Measurements from ENCODE around the gene MYO18B. TPM values are rescaled to one million over a fixed set of nuclear protein-coding genes. Genes with fewer than 3 reads are reported as not detected.

MYO18B gene
- total RNA-seq, 2 experiments from 2014 or later: 1.6 to 1.8 TPM

DNA sequence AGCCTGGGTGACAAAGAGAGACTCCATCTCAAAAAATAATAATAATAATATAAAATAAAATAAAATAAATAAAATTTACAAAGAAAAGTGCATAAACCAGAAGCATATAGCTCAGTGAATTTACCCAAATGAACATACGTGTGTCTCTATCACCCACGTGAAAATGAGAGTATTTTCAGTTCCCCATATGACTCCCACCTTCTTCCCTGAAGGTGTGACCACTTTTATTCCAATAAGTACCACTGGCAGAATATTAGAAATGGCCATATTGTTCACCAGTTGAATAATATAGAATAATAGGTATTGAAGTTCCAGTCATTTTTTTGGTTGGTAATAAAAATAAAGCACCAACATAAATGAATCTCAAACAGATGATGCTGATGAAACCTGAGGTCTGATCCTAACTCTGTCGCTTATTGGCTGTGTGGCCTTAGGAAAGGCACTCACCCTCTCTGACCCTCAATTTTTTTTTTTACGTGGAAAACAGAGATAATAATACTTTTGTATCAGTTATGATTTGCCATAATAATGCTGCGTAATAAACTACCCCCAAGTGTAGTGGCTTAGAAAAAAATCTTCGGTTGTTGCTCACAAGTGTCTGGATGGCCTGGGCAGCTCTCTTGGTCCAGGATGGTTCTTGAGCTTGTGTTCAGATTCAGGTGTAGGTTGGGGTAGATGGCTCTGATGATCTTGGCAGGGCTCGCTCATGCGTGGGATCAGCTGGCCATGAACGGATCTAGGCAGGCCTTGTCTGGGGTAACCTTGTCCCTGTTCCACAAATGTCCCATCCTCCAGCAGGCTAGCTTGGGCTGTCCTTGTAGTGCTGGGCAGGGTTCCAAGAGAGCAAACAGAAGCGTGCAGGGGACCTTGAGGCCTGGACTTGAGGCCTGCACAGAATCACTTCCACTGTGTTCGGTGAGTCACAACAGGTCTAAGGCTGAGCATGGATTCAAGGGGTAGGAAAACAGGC, 88.1 kb downstream of the MYO18B start:
- CTCF ChIA-PET: no interaction called here
- ATAC-seq: no peak
- intact Hi-C loops (cut with micrococcal nuclease): no loop called here
- H3K4me3 Mint-ChIP-seq: no peak overlapping the region
- no peaks in the 10 kb centered on the region for H3K36me3 Mint-ChIP-seq (ENCODE audit: low read depth)
- TF ChIP-seq, protein P1, sequence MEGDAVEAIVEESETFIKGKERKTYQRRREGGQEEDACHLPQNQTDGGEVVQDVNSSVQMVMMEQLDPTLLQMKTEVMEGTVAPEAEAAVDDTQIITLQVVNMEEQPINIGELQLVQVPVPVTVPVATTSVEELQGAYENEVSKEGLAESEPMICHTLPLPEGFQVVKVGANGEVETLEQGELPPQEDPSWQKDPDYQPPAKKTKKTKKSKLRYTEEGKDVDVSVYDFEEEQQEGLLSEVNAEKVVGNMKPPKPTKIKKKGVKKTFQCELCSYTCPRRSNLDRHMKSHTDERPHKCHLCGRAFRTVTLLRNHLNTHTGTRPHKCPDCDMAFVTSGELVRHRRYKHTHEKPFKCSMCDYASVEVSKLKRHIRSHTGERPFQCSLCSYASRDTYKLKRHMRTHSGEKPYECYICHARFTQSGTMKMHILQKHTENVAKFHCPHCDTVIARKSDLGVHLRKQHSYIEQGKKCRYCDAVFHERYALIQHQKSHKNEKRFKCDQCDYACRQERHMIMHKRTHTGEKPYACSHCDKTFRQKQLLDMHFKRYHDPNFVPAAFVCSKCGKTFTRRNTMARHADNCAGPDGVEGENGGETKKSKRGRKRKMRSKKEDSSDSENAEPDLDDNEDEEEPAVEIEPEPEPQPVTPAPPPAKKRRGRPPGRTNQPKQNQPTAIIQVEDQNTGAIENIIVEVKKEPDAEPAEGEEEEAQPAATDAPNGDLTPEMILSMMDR (IDR thresholded peaks at IDR 0.05): no peak
- H3K9me3 Mint-ChIP-seq: no peaks in the 10 kb centered on the region
- H3K27ac Mint-ChIP-seq: no peak overlapping the region
- no peaks in the 10 kb centered on the region for H3K27me3 Mint-ChIP-seq
- POLR2A ChIA-PET: no interaction called here
- DNase-seq: no peak
- no peaks in the 10 kb centered on the region for H3K4me1 Mint-ChIP-seq (ENCODE audit: low read depth)

DNA sequence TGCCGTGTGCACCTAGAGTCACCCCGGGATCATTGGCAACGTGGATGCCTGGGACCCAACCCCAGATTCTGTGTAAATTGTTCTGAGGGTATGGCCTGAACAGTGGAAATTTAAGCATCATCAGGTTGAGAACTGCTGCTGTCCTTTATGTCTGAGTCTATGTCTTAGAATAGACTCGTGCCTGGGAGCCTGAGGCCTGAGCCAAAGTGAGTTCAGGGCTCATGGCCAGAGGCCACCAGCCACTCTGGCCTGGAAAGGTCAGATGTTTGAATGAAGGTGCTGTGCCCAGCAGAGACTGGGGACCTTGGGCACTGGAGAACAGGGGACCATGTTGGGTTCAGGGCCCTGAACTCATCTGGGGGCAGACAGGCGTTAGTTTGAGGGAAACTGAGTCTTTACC, 91.1 kb downstream of the MYO18B start:
- ChIA-PET CTCF (no interaction called here), POLR2A (no interaction called here)
- intact Hi-C loops (cut with micrococcal nuclease): no loop called here
- Mint-ChIP-seq H3K27me3 (no peaks in the 10 kb centered on the region), H3K4me3 (no peak overlapping the region), H3K36me3 (ENCODE audit: low read depth) (no peaks in the 10 kb centered on the region), H3K4me1 (ENCODE audit: low read depth) (no peaks in the 10 kb centered on the region), H3K27ac (no peak overlapping the region), H3K9me3 (no peaks in the 10 kb centered on the region)
- TF ChIP-seq, protein P1 (IDR thresholded peaks at IDR 0.05): no peak
- no peak for ATAC-seq
- DNase-seq: no peak

DNA sequence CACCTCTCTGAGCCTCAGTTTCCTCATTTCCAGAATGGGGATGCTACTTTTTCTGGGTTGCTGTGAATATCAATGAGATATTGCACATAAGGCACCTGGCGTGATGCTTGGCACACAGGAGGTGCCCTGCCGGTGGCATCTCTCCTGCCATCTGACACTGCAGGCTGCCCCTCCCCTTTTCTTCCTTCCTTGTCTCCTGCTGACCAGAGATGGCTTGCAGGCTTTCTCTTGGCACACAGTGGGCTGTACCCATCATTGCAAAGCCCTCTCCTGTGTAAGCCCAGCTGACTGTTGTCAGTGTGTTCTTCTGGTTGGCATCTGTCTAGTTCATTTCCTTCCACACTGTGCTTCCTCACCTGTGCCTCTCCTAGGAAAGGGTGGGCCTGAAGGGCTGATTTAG, 91.7 kb downstream of the MYO18B start:
- ChIA-PET POLR2A (no interaction called here), CTCF (no interaction called here)
- Mint-ChIP-seq H3K4me1 (ENCODE audit: low read depth) (no peaks in the 10 kb centered on the region), H3K27ac (no peak overlapping the region), H3K4me3 (no peak overlapping the region), H3K9me3 (no peaks in the 10 kb centered on the region), H3K36me3 (ENCODE audit: low read depth) (no peaks in the 10 kb centered on the region), H3K27me3 (no peaks in the 10 kb centered on the region)
- DNase-seq: no peak
- intact Hi-C loops (cut with micrococcal nuclease): no loop called here
- ATAC-seq: no peak
- TF ChIP-seq, protein P1 (IDR thresholded peaks at IDR 0.05): no peak

DNA sequence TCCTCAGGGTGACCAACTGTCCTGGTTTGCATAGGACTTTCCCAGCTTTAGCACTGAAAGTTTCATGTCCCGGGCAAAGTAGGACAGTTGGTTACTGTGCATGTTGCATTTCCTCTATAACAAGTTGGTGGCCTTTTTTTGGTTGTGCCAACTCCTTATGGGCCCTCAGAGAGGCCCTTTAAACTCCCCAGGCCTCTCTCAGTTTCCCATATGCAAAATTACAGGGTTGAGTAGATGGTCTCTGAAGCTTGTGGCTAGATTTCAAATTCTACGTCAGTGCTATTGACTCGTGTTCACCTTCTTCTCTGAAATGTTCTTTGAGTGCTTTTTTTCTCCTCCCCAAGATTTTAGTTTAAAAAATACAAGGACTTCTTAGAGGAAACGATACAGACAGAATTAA, 92.5 kb downstream of the MYO18B start:
- Mint-ChIP-seq H3K9me3 (no peaks in the 10 kb centered on the region), H3K4me3 (no peak overlapping the region), H3K27me3 (no peaks in the 10 kb centered on the region), H3K36me3 (ENCODE audit: low read depth) (no peaks in the 10 kb centered on the region), H3K27ac (no peak overlapping the region), H3K4me1 (ENCODE audit: low read depth) (no peaks in the 10 kb centered on the region)
- ATAC-seq: no peak
- ChIA-PET CTCF (no interaction called here), POLR2A (no interaction called here)
- TF ChIP-seq, protein P1 (IDR thresholded peaks at IDR 0.05): no peak
- intact Hi-C loops (cut with micrococcal nuclease): no loop called here
- DNase-seq: no peak

DNA sequence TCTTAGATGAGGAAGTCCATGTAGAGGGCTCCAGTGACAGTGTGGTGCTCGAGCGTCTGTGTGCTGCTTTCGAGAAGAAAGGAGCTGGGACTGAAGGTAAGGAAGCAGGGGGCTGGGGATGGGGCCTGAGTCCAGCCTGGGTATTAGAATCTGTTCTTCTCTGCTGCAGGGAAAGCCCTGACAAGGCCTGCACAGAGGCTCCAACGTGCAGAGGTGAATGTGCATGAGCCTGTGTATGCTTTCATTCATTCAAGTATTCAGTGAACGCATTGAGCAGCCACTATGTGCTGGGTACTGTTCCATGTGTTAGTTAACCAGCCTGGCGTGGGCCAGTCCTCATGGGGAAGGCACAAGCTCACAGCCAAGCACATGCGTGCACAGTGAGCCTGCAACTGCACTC, 93.4 kb downstream of the MYO18B start:
- Mint-ChIP-seq H3K4me3 (no peak overlapping the region), H3K36me3 (ENCODE audit: low read depth) (no peaks in the 10 kb centered on the region), H3K27me3 (no peaks in the 10 kb centered on the region), H3K4me1 (ENCODE audit: low read depth) (no peaks in the 10 kb centered on the region), H3K9me3 (no peaks in the 10 kb centered on the region), H3K27ac (no peak overlapping the region)
- TF ChIP-seq, protein P1 (IDR thresholded peaks at IDR 0.05): no peak
- DNase-seq: no peak
- ATAC-seq: no peak
- intact Hi-C loops (cut with micrococcal nuclease): no loop called here
- POLR2A ChIA-PET: no interaction called here
- CTCF ChIA-PET: no interaction called here
